B cell (primary cell): ENCODE data around the gene MRPS6.

Experiments
- CTCF ChIP-seq: fragments of 200-600 bp; IDR thresholded peaks from one replicate; pipeline ENCODE4 v1.8.0; 2022; ENCODE audit warnings: antibody characterized with exemption, mild to moderate bottlenecking
- EZH2 ChIP-seq: IDR thresholded peaks from 2 replicates; pipeline ENCODE4 v1.6.1; 2012; ENCODE audit warnings: borderline replicate concordance, low read depth, mild to moderate bottlenecking, moderate library complexity, low read length; ENCODE audit not compliant: insufficient read depth, poor library complexity, severe bottlenecking

GRCh38 chr21:34052171-34052570, 21.2 kb upstream of the MRPS6 start:
- TF ChIP-seq CTCF (no peak), EZH2 (no peak)
